ENCODE data around the gene ADAM15. TPM values are rescaled to one million over a fixed set of nuclear protein-coding genes. Genes with fewer than 3 reads are reported as not detected.
A peak's percentile ranks its signal among the peaks of the same experiment; 100 is the strongest.

The ADAM15 gene, protein sequence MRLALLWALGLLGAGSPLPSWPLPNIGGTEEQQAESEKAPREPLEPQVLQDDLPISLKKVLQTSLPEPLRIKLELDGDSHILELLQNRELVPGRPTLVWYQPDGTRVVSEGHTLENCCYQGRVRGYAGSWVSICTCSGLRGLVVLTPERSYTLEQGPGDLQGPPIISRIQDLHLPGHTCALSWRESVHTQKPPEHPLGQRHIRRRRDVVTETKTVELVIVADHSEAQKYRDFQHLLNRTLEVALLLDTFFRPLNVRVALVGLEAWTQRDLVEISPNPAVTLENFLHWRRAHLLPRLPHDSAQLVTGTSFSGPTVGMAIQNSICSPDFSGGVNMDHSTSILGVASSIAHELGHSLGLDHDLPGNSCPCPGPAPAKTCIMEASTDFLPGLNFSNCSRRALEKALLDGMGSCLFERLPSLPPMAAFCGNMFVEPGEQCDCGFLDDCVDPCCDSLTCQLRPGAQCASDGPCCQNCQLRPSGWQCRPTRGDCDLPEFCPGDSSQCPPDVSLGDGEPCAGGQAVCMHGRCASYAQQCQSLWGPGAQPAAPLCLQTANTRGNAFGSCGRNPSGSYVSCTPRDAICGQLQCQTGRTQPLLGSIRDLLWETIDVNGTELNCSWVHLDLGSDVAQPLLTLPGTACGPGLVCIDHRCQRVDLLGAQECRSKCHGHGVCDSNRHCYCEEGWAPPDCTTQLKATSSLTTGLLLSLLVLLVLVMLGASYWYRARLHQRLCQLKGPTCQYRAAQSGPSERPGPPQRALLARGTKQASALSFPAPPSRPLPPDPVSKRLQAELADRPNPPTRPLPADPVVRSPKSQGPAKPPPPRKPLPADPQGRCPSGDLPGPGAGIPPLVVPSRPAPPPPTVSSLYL
- total RNA-seq: 10 to 100 TPM; 30.3 to 42.8 (median 36.9) TPM

DNA sequence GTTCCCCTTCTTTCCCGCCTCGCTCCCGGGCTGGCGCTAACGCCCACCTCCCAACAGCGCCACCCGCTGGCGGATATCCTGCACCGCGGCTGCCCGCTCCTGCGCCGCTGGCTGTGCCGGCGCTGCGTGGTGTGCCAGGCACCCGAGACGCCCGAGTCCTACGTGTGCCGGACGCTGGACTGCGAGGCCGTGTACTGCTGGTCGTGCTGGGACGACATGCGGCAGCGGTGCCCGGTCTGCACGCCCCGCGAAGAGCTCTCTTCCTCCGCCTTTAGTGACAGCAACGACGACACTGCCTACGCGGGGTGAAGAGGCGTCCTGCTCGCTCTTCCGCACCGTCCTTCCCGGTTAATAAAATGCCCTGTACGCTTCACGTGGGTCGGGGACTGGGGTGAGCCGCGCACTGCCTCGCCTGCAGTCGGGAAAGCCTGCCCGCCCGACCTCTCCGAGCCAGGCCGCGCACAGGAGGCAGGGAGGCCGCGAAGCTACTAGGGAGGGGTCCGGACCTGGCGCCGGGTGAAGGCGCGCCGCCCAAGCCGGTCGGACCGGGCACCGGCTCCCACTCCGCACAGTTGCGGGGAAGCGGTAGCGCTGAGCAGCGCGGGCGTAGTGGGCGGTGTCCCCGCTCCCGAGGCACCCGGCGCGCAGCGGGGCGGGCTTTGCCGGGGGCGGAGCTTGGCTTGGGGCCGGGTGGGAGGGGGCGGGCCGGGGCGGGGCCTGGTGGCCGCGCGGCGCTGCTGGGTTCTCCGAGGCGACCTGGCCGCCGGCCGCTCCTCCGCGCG lies at the start of gene ADAM15:
Gene ADAM15 (plus strand): TSS at position 757 of the 782 bp plus-strand sequence. CDS start 71 bp downstream, outside the sequence.
- intact Hi-C loops (cut with DNase I; ENCODE audit: low total_unique reads) (loop anchor here (2.0 to 5.0 kb wide), 4 partner anchors 34 to 492 kb away; partner anchors contain the start of genes CKS1B, SHC1 and UBE2Q1), in situ Hi-C loops (cut with MboI; ENCODE audit: low sequenced_read_pairs in 4 of 4) (loop anchor here in 1 of 4 donors (25.0 kb wide), 1 partner anchor 88 kb away; the partner anchor contains the start of genes CKS1B, PBXIP1, PYGO2 and SHC1)
- Histone ChIP-seq H3K9me3 (no peaks in the 10 kb centered on the region), H3K4me3 (peak within 1 kb of the TSS; percentile 82 to 96 (median 90)), H3K36me3 (peaks cover 0 to 18% of the 10 kb centered on the region in 2 donors), H3K27ac (peak within 1 kb of the TSS; percentile 90 to 99 (median 94)), H3K4me1 (peaks cover 25 to 29% of the 10 kb centered on the region in 2 donors), H3K27me3 (no peaks in the 10 kb centered on the region)
- peak; percentile 78 to 83 for ATAC-seq
- TF ChIP-seq POLR2A (IDR thresholded peaks at IDR 0.05): no peak
- TF ChIP-seq, protein P1, sequence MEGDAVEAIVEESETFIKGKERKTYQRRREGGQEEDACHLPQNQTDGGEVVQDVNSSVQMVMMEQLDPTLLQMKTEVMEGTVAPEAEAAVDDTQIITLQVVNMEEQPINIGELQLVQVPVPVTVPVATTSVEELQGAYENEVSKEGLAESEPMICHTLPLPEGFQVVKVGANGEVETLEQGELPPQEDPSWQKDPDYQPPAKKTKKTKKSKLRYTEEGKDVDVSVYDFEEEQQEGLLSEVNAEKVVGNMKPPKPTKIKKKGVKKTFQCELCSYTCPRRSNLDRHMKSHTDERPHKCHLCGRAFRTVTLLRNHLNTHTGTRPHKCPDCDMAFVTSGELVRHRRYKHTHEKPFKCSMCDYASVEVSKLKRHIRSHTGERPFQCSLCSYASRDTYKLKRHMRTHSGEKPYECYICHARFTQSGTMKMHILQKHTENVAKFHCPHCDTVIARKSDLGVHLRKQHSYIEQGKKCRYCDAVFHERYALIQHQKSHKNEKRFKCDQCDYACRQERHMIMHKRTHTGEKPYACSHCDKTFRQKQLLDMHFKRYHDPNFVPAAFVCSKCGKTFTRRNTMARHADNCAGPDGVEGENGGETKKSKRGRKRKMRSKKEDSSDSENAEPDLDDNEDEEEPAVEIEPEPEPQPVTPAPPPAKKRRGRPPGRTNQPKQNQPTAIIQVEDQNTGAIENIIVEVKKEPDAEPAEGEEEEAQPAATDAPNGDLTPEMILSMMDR (IDR thresholded peaks at IDR 0.05 in 4 of 5, conservative IDR thresholded peaks at IDR 0.05 in 1 of 5): peak; percentile 91 to 98 (median 95)
- peak; percentile 64 to 82 for DNase-seq

DNA sequence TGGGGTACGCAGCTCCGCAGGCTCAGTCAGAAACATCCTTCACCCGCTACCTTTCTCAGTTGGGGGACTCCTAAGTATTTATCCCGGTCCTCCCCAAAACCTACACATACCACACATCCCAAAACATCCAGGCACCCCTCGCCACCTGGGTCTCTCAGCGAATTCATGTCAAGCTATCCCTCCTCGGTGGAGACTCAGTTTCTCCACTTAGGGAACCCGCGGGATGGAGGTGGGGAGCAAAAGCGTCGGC lies 49.8 kb upstream of the ADAM15 start:
- intact Hi-C loops (cut with DNase I; ENCODE audit: low total_unique reads): loop anchor here (2.0 to 10.0 kb wide), 7 partner anchors 19 to 1493 kb away; partner anchors contain the start of genes FLAD1, PMVK, SLC50A1 and UBE2Q1
- Histone ChIP-seq H3K4me3 (peak overlapping the region; percentile 83 to 99 (median 94)), H3K27me3 (no peaks in the 10 kb centered on the region), H3K9me3 (no peaks in the 10 kb centered on the region), H3K36me3 (no peaks in the 10 kb centered on the region), H3K4me1 (peaks cover 29 to 47% of the 10 kb centered on the region in 2 donors), H3K27ac (peak overlapping the region; percentile 95 to 99 (median 98))
- no peak for DNase-seq
- in situ Hi-C loops (cut with MboI; ENCODE audit: low sequenced_read_pairs in 4 of 4): no loop called here
- TF ChIP-seq POLR2A (IDR thresholded peaks at IDR 0.05): no peak
- TF ChIP-seq, protein P1 (IDR thresholded peaks at IDR 0.05 in 4 of 5, conservative IDR thresholded peaks at IDR 0.05 in 1 of 5): no peak
- ATAC-seq: no peak

- ATAC-seq (peak; percentile 45 to 54), DNase-seq (peak; percentile 100)
- TF ChIP-seq, protein P1 (IDR thresholded peaks at IDR 0.05 in 4 of 5, conservative IDR thresholded peaks at IDR 0.05 in 1 of 5): peak in 2 of 5 experiments; percentile 13 to 55
- TF ChIP-seq POLR2A (IDR thresholded peaks at IDR 0.05): peak; percentile 90 to 92
- in situ Hi-C loops (cut with MboI; ENCODE audit: low sequenced_read_pairs in 4 of 4): no loop called here
- Histone ChIP-seq H3K27me3 (no peaks in the 10 kb centered on the region), H3K9me3 (no peaks in the 10 kb centered on the region), H3K27ac (peak overlapping the region; percentile 95 to 99 (median 98)), H3K36me3 (no peaks in the 10 kb centered on the region), H3K4me1 (peaks cover 34 to 52% of the 10 kb centered on the region in 2 donors), H3K4me3 (peak overlapping the region; percentile 83 to 99 (median 94))
- intact Hi-C loops (cut with DNase I; ENCODE audit: low total_unique reads): loop anchor here (1.0 to 10.0 kb wide), 8 partner anchors 15 to 1493 kb away; partner anchors contain the start of genes FLAD1, PMVK, SLC50A1 and UBE2Q1
Measured at GRCh38 chr1:155001675-155002463, 49.2 kb upstream of the ADAM15 start.
